Hindlimb muscle (tissue), 1 donor: Measurements from ENCODE around the gene ILKAP. TPM values are rescaled to one million over a fixed set of nuclear protein-coding genes. Genes with fewer than 3 reads are reported as not detected.

ENCODE experiments used
- DNase-seq: peaks from one replicate; pipeline ENCODE4 v3.0.0-alpha.2; 2013
- polyA plus RNA-seq: library from polyadenylated mRNA; unstranded; fragments of 120-200 nt; gene quantifications from one replicate; pipeline ENCODE4 v1.2.1, GENCODE V29; 2013; ENCODE audit not compliant: insufficient read length

Gene ILKAP
- polyA plus RNA-seq, 1 donor = 36.4 TPM

GRCh38 chr2:238236571-238236970, 33.1 kb upstream of the ILKAP start:
- DNase-seq = no peak

DNA sequence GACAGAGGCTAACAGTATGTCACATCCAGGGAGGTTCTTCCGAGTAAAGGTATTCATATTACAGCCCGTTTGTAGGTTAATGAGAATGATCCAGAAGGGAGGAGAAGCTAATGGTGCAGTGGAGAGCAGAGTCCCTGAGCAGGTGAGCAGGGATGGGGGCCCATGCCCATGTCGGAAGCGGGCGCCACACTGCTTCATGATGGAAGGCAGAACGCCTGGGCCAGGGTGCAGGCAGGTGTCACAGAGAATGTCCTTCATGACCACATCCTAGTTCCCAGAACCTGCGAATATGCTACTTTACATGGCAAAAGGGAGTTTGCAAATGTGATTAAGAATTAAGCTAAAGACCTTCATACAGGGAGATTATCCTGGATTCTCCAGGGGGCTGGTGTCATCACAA, 32.4 kb upstream of the ILKAP start:
- no peak for DNase-seq

DNA sequence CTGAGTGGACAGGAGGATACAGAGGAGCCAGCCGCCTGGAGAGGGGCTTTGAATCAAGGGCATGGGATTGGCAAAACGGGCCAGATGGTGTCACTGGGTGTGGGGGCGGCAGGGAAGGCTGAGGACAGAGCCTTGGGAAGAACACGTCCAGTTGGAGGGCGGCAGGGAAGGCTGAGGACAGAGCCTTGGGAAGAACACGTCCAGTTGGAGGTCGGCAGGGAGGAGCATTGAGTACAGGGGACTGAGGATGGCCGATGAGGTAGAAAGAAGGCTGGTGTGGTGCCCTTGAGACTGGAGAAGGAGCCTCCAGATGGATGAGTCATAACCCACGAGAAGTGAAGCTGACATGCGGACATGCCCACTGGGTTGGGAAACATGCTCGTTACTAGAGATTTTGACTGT, 31.8 kb upstream of the ILKAP start:
- no peak for DNase-seq

DNA sequence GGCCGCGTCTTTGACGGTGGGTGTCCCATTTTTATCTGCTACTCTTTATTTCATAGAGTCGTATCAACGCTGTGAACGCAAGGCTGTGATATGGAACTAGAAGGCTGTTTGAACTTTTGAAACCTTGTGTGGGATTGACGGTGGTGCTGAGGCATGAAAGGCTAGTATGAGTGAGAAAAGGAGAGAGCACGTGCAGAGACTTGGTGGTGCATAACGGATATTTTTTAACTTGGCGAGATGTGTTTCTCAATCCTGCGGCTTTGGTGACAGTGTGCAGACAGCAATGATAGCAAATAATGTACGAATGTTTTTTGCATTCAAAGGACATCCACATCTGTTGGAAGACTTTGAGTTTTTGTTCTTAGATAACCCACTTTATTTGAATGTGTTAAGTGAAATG, 30.1 kb upstream of the ILKAP start:
- no peak for DNase-seq

DNA sequence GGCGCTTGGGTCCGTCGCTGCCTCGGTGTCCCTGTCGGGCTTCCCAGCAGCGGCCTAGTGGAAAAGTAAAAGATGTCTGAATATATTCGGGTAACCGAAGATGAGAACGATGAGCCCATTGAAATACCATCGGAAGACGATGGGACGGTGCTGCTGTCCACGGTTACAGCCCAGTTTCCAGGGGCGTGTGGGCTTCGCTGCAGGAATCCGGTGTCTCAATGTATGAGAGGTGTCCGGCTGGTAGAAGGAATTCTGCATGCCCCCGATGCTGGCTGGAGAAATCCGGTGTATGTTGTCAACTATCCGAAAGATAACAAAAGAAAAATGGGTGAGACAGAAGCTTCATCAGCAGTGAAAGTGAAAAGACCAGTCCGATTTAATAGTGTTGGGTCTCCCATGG, 28.3 kb upstream of the ILKAP start:
- no peak for DNase-seq

GRCh38 chr2:238231251-238231793, 27.8 kb upstream of the ILKAP start:
- DNase-seq = peak; percentile 58

DNA sequence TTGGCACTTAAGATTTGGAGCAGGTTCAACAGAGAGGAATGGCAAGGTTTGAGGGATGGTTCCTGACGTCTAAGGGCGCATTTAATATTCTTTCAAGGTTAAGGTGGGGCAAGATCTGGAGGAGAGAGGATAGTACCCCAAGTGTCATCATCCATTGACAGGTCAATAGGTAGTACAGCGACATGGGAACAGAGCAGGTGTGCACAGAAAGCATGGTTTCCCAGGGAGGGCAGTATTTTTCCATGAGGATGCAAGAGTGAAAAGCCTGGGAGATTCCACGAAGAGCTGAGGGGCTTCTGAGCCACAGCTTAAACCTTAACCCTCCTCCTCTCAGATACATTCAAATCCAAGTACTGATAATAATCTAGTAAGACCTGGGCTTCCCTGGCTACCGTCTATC, 27.2 kb upstream of the ILKAP start:
- no peak for DNase-seq

GRCh38 chr2:238228700-238229099, 25.2 kb upstream of the ILKAP start:
- DNase-seq = no peak

DNA sequence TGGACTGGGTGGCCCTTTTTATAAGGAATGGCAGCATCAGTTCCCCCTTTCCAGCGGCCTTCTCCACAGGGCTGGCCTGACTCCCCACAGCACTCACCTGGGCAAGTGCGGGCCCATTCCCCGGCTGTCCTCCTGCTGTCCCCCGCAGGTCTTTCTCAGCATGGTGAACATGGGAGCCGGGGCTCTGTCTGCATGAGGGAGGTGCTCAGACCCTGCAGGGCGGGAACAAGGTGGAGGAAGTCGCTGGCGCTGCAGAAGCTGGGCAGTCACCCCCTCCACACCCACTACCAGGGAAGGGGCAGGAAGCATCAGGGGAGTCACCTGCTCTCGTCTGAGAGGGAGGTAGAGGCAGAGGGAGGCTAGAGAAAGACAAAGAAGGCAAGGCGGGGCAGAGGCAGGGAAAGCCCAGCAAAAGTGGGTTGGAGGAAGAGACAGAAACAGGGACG, 24.1 kb upstream of the ILKAP start:
- DNase-seq = no peak

DNA sequence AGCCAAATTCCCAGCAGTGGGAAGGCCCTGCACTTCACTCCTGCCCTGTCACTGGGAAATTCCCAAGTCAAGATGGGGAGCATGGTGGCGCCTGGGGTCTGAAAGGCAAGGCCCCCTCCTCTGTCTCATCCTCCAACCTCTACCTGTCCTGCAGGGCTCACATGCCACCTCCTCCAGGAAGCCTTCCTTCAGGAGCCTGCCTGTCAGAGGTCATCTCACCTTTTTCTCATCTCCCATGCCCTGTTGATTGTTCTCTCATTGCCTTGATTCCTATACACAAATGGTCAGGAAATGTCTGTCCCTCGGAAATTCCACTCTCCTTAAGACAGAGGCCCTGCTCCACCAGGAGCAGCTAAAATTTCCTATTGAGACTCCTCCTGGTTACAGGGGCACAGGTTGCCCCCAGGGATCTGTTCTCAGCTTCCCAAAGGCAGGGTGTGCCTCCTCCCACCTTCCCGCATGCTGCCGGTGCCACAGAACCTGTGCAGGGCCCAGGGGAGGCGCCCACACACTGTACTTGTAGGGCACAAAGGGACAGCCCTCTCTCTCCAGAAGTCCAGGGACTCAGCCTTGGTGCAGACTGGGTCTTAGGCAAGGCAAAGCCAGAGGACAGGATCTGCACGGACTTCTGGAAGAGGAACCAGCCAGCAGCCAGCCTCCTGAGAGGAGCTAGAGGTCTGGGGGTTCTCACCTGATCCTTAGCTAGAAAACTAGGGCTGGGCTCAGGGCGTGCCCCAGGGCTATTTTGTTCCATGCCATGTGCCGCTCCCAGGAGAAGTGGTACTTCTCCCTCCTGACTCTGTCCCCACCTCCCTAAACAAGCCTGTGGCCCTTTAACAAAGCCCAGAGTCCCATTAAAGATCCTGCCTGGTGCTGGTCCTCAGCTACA, 23.4 kb upstream of the ILKAP start:
- no peak for DNase-seq

DNA sequence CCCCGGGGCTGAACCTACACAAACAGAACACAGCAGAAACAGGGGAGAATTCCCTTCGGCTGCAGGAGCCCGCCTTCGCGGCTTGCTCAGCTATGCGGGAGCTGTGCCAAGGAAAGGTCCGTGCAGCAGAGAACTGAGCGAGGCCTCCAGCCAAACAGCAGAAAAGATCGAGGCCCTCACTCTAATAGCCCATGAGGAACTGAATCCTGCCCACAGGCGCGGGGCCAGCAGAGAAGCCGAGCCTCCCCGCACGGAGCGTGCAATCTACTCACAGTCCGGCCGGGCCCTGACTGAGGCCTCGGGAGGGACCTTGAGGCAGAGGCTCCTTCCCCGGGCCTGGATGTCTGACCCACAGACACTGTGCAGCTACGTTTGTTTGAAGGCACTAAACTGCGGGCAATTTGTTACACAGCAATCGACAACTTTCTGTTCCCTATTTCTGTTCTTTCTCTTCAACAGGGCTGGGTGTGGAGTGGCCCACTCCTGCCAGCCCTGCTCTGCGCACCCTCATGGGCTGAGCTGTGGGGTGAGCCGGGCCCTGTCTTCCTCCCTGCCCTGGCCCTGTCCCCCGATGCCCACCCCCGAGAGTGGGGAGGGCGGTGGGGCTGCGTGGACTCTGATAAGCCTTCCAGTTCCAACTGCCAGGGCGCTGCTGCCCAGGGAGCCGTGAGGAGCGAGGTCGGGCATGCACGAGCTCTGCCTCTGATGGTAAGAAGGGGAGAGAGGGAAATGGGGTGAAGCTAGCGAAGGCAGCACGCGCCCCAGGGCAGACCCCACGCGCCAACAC, 22.6 kb upstream of the ILKAP start:
- no peak for DNase-seq

DNA sequence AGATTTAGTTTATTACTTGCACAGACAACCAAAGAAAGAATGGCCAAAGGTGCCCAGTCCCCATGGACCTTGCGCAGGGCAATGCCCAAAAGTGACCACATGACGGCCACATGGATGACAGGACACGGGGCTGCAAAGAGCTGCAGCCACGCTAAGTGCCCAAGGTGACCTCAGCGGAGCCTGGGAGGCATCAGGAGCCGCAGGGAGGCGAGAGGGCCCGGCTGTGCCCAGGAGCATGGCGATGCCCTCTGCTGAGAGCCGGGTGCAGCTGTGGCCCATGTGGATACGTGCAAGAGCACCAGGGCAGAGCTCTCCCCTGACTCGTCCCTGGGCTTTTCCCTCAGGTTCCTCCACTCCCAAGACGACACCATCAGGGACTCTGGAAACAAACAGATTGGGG, 21.6 kb upstream of the ILKAP start:
- DNase-seq = no peak

GRCh38 chr2:238224356-238225035, 21.0 kb upstream of the ILKAP start:
- DNase-seq = no peak

GRCh38 chr2:238220892-238221521, 17.5 kb upstream of the ILKAP start:
- DNase-seq = no peak

DNA sequence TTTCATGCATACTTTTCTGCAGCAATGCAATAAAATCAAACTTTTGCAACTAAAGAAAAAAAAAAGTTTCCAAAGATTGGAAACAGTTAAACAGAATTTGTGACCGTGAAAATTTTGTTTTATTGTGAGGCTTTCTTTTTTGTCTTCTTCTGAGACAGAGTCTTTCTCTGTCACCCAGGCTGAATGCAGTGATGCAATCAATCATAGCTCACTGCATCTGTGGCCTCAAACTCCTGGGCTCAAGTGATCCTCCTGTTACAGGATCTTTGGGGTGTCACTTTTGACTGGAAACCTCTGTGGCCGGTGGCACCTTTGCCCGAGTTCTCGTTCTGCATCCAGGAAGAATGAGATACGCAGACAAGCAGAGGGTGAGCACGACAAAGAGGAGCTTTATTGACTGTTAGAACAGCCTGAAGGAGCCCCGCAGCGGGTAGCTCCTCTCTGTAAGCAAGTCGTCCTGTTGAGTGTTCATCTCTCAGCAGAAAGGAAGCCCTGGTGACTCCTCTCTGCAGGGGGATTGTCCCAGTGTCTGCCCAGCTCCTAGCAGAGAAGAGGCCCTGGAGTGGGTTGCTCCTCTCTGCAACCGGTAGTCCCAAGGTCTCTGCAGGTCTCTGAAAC, 16.9 kb upstream of the ILKAP start:
- DNase-seq = no peak

GRCh38 chr2:238216651-238217184, 13.2 kb upstream of the ILKAP start:
- DNase-seq = no peak

GRCh38 chr2:238207006-238207405, 3.5 kb upstream of the ILKAP start:
- DNase-seq = no peak

DNA sequence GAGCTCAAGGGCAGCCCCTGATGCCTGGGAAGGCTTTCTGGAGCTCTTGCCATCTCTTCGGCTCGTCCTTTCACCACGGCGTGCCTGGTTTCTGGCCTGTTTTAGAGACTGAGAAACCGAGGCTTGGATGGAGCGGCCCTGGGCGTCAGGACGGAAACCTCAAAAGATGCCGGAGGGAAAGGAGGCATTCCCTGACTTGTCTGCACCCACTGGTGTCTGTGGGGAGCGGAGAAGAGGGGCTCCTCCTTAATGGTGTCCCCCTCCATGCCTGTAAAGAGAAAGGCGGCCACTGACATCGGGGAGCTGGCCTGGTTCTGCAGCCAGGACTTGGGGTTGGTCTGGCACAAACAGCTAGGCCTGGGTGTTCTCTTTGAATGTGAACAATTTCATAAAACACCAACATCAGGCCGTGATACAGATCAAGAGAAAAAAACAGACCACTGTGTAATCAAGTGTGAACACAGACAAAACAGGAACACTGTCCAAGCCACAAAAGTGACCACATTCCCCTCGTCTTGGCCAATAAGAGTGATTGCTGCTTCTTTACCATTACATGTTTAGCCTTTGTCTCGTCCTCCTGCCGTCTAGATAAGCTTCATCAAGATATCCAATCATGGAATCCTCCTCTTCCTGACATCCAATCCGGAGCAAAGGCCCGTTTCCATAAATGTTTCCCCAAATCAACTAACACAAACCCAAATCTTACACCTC, 633 bp upstream of the ILKAP start:
- DNase-seq = no peak

GRCh38 chr2:238202326-238203093, 985 bp downstream of the ILKAP start:
- peak; percentile 16 for DNase-seq

- DNase-seq = no peak
These were observed 13.1 kb downstream of the ILKAP start for GRCh38 chr2:238190445-238190844.
